Right forelimb (tissue), 1 donor: Measurements from ENCODE around the gene NAV2.

Experiments
- DNase-seq: peaks from one replicate; pipeline ENCODE4 v3.0.0-alpha.2; 2018

The NAV2 gene

GRCh38 chr11:19753451-19754106 is 40.9 kb downstream of the NAV2 start:
- DNase-seq, result no peak

- no peak for DNase-seq
Observed at GRCh38 chr11:19756675-19757475, 44.2 kb downstream of the NAV2 start.

GRCh38 chr11:19759389-19759788 is 46.8 kb downstream of the NAV2 start:
- no peak for DNase-seq

GRCh38 chr11:19762266-19762665 is 49.6 kb downstream of the NAV2 start:
- no peak for DNase-seq

- DNase-seq, result no peak
Observed at GRCh38 chr11:19763330-19763729, 50.7 kb downstream of the NAV2 start.

- DNase-seq, result no peak
Observed at GRCh38 chr11:19766206-19766605, 53.6 kb downstream of the NAV2 start.

- no peak for DNase-seq
Observed at GRCh38 chr11:19766810-19767209, 54.2 kb downstream of the NAV2 start.

GRCh38 chr11:19767627-19768151 is 55.1 kb downstream of the NAV2 start:
- DNase-seq, result no peak

- no peak for DNase-seq
Observed at GRCh38 chr11:19768197-19768596, 55.6 kb downstream of the NAV2 start.

GRCh38 chr11:19768815-19769214 is 56.2 kb downstream of the NAV2 start:
- no peak for DNase-seq

- DNase-seq, result no peak
Observed at GRCh38 chr11:19769820-19770219, 57.2 kb downstream of the NAV2 start.

GRCh38 chr11:19770277-19770676 is 57.6 kb downstream of the NAV2 start:
- no peak for DNase-seq

- no peak for DNase-seq
Observed at GRCh38 chr11:19771463-19771862, 58.8 kb downstream of the NAV2 start.

- no peak for DNase-seq
Observed at GRCh38 chr11:19772480-19772879, 59.8 kb downstream of the NAV2 start.

GRCh38 chr11:19774329-19774728 is 61.7 kb downstream of the NAV2 start:
- no peak for DNase-seq

GRCh38 chr11:19774817-19775580 is 62.4 kb downstream of the NAV2 start:
- no peak for DNase-seq

GRCh38 chr11:19775622-19776021 is 63.0 kb downstream of the NAV2 start:
- no peak for DNase-seq

GRCh38 chr11:19777039-19777376 is 64.4 kb downstream of the NAV2 start:
- DNase-seq, result no peak

GRCh38 chr11:19777377-19778102 is 64.9 kb downstream of the NAV2 start:
- no peak for DNase-seq

GRCh38 chr11:19779740-19780139 is 67.1 kb downstream of the NAV2 start:
- DNase-seq, result no peak

GRCh38 chr11:19781351-19781750 is 68.7 kb downstream of the NAV2 start:
- no peak for DNase-seq

GRCh38 chr11:19785265-19785664 is 72.6 kb downstream of the NAV2 start:
- DNase-seq, result no peak

GRCh38 chr11:19786644-19787043 is 74.0 kb downstream of the NAV2 start:
- DNase-seq, result no peak
